ENCODE measurements around the gene CCR5AS.

The CCR5AS gene

GRCh38 chr3:46375218-46375617 lies 31.6 kb downstream of the CCR5AS start:
- no peak for DNase-seq

- no peak for DNase-seq
Measured at GRCh38 chr3:46374755-46375154, 32.1 kb downstream of the CCR5AS start.

GRCh38 chr3:46372492-46373359 lies 34.1 kb downstream of the CCR5AS start:
- DNase-seq = no peak

GRCh38 chr3:46371519-46372340 lies 35.1 kb downstream of the CCR5AS start:
- DNase-seq = no peak

GRCh38 chr3:46370839-46371518 lies 35.9 kb downstream of the CCR5AS start, which contains the start of gene CCR5:
CCR5 (plus strand) TSS chr3:46370946; CDS start chr3:46372903, 1,957 bp downstream.
- no peak for DNase-seq

GRCh38 chr3:46369675-46370132 lies 37.2 kb downstream of the CCR5AS start:
- no peak for DNase-seq

GRCh38 chr3:46369151-46369550 lies 37.7 kb downstream of the CCR5AS start:
- no peak for DNase-seq

GRCh38 chr3:46368569-46368968 lies 38.3 kb downstream of the CCR5AS start:
- DNase-seq = peak; percentile 82

- no peak for DNase-seq
Measured at GRCh38 chr3:46367811-46368210, 39.1 kb downstream of the CCR5AS start.

- DNase-seq = no peak
Measured at GRCh38 chr3:46365737-46366524, 40.9 kb downstream of the CCR5AS start.

- DNase-seq = no peak
Measured at GRCh38 chr3:46365041-46365440, 41.8 kb downstream of the CCR5AS start.

- peak; percentile 48 for DNase-seq
Measured at GRCh38 chr3:46361408-46362283, 45.2 kb downstream of the CCR5AS start.

- DNase-seq = no peak
Measured at GRCh38 chr3:46360907-46361306, 46.0 kb downstream of the CCR5AS start.

GRCh38 chr3:46359733-46360493 lies 47.0 kb downstream of the CCR5AS start:
- no peak for DNase-seq

- DNase-seq = no peak
Measured at GRCh38 chr3:46358466-46358865, 48.4 kb downstream of the CCR5AS start.

- DNase-seq = no peak
Measured at GRCh38 chr3:46356909-46357308, 50.0 kb downstream of the CCR5AS start.

GRCh38 chr3:46356276-46356675 lies 50.6 kb downstream of the CCR5AS start:
- DNase-seq = no peak

GRCh38 chr3:46354984-46355383 lies 51.9 kb downstream of the CCR5AS start:
- no peak for DNase-seq

GRCh38 chr3:46354478-46354877 lies 52.4 kb downstream of the CCR5AS start:
- no peak for DNase-seq

GRCh38 chr3:46353647-46354410 lies 53.0 kb downstream of the CCR5AS start, which contains the start of gene CCR2:
CCR2 (plus strand) TSS chr3:46354111; CDS start chr3:46357528, 3,417 bp downstream.
- DNase-seq = no peak
